Naive thymus-derived CD4-positive, alpha-beta T cell (primary cell): ENCODE measurements around the gene CRYGN. TPM values are rescaled to one million over a fixed set of nuclear protein-coding genes. Genes with fewer than 3 reads are reported as not detected.
A peak's percentile ranks its signal among the peaks of the same experiment; 100 is the strongest.

Experiments
- ATAC-seq: fragments of 150-1000 bp; cut with Tn5 transposase; 2 replicates; pipeline ENCODE4 v1.10.0; 2021; ENCODE audit warnings: mild to moderate bottlenecking, moderate library complexity
- CTCF ChIA-PET: fragments of 350-600 bp; sonication (Branson Sonifier 250); formaldehyde crosslinking; loops from one replicate; lab custom pipeline; 2021; ENCODE audit warnings: antibody characterized with exemption; lab: Charles Lee
- POLR2A ChIA-PET: fragments of 350-600 bp; sonication (Branson Sonifier 250); formaldehyde crosslinking; loops from one replicate; lab custom pipeline; 2021; ENCODE audit warnings: antibody characterized with exemption, inconsistent platforms; lab: Charles Lee
- DNase-seq, 9 donors: peaks; one replicate each; pipeline versions ENCODE4 v3.0.0 to v3.0.0-alpha.2; 2020 to 2022; ENCODE audit warnings: mixed read lengths in 1 of 9
- H3K27ac ChIP-seq: one replicate; pipeline ENCODE4 v1.7.0; 2013; ENCODE audit warnings: mild to moderate bottlenecking, low read depth, low read length, moderate library complexity
- H3K27me3 ChIP-seq, 2 donors: one replicate each; pipeline ENCODE4 v1.7.0; 2013; ENCODE audit warnings: low read length in 2 of 2, mild to moderate bottlenecking in 2 of 2, moderate library complexity in 2 of 2; ENCODE audit not compliant: control insufficient read depth in 2 of 2, insufficient read depth in 2 of 2
- H3K36me3 ChIP-seq, 3 experiments: 1 replicate in 2 of 3; 2 replicates in 1 of 3; pipeline ENCODE4 v1.7.0; 2013; ENCODE audit warnings: low read length in 3 of 3, mild to moderate bottlenecking in 3 of 3, moderate library complexity in 1 of 3; ENCODE audit not compliant: insufficient read depth in 3 of 3, control insufficient read depth in 2 of 3
- H3K4me1 ChIP-seq, 2 donors: one replicate each; pipeline ENCODE4 v1.7.0; 2013; ENCODE audit warnings: low read length in 2 of 2, mild to moderate bottlenecking in 2 of 2, moderate library complexity in 1 of 2; ENCODE audit not compliant: control insufficient read depth in 2 of 2, insufficient read depth in 2 of 2
- H3K4me3 ChIP-seq: 2 replicates; pipeline ENCODE4 v1.7.0; 2013; ENCODE audit warnings: mild to moderate bottlenecking, low read length
- H3K9me3 ChIP-seq, 3 experiments: 1 replicate in 2 of 3; 2 replicates in 1 of 3; pipeline ENCODE4 v1.7.0; 2013; ENCODE audit warnings: low read length in 3 of 3; ENCODE audit not compliant: control insufficient read depth in 2 of 3
- H3K27ac Mint-ChIP-seq, 9 donors: one replicate each; pipeline ENCODE4 v1.8.0; 2020 to 2022; ENCODE audit warnings: mixed read lengths in 9 of 9, mild to moderate bottlenecking in 8 of 9, moderate library complexity in 5 of 9, inconsistent platforms in 2 of 9
- H3K27me3 Mint-ChIP-seq, 5 donors: one replicate each; pipeline ENCODE4 v1.8.0; 2021 to 2022; ENCODE audit warnings: mixed read lengths in 5 of 5, mild to moderate bottlenecking in 1 of 5
- H3K36me3 Mint-ChIP-seq, 5 donors: one replicate each; pipeline ENCODE4 v1.8.0; 2020 to 2022; ENCODE audit warnings: mixed read lengths in 5 of 5, mild to moderate bottlenecking in 3 of 5, inconsistent platforms in 1 of 5
- H3K4me1 Mint-ChIP-seq, 7 donors: one replicate each; pipeline ENCODE4 v1.8.0; 2020 to 2022; ENCODE audit warnings: mixed read lengths in 7 of 7, mild to moderate bottlenecking in 3 of 7, inconsistent platforms in 1 of 7
- H3K4me3 Mint-ChIP-seq, 10 donors: one replicate each; pipeline ENCODE4 v1.8.0; 2020 to 2022; ENCODE audit warnings: mild to moderate bottlenecking in 10 of 10, mixed read lengths in 10 of 10, moderate library complexity in 6 of 10, inconsistent platforms in 2 of 10
- H3K9me3 Mint-ChIP-seq, 11 donors: one replicate each; pipeline ENCODE4 v1.8.0; 2020 to 2022; ENCODE audit warnings: mixed read lengths in 11 of 11, mild to moderate bottlenecking in 4 of 11, inconsistent platforms in 1 of 11, moderate library complexity in 1 of 11
- intact Hi-C, 2 donors: fragments of 100-400 bp; cut with micrococcal nuclease; formaldehyde crosslinking; loops; one replicate each; pipeline ENCODE4 v1.15.1; 2023
- microRNA-seq: library from miRNA; unstranded; fragments of <30 nt; microRNA quantifications from one replicate; pipeline ENCODE4 v1.2.0, GENCODE V29; 2022; ENCODE audit warnings: borderline microRNAs expressed
- polyA plus RNA-seq, 2 donors: library from polyadenylated mRNA; unstranded; fragments of 300-500 nt; fragmentation: Illumina TruSeq; gene quantifications; one replicate each; pipeline ENCODE4 v1.2.3, GENCODE V29; 2021
- total RNA-seq, 6 experiments: library from RNA in 5 of 6; stranded (reverse) in 5 of 6; gene quantifications; 1 replicate in 5 of 6; 2 replicates in 1 of 6; pipeline ENCODE4 v1.2.3 and lab custom pipeline; 2021 to 2026

Gene CRYGN
- total and polyA plus RNA-seq, 7 experiments from 2014 or later = 0.33 to 1.1 (median 0.48) TPM; not detected in 2

GRCh38 chr7:151380199-151381097 is 59.5 kb downstream of the CRYGN start:
- intact Hi-C loops = loop anchor here (2.0 to 5.0 kb wide), 3 partner anchors 50 to 252 kb away; no protein-coding TSS in a partner anchor
- DNase-seq (no peak), ATAC-seq (no peak)
- ChIA-PET CTCF (interaction anchor here (1.0 kb wide), 1 partner anchor 68 kb away, joined by 3 read pairs; no protein-coding TSS in a partner anchor), POLR2A (interaction anchor here (0.9 kb wide), 1 partner anchor 68 kb away, joined by 3 read pairs; no protein-coding TSS in a partner anchor)
- Histone ChIP-seq H3K36me3 (peaks cover 0 to 31% (median 0%) of the 10 kb centered on the region in 3 experiments), H3K4me3 (peak overlapping the region; percentile 63), H3K4me1 (peaks cover 12 to 19% of the 10 kb centered on the region in 2 donors), H3K27me3 (peaks cover 0 to 6% of the 10 kb centered on the region in 2 donors), H3K9me3 (no peaks in the 10 kb centered on the region), H3K27ac (peak overlapping the region; percentile 55)
- peaks cover 0 to 2% (median 0%) of the 10 kb centered on the region in 11 donors for H3K9me3 Mint-ChIP-seq
- peaks cover 0 to 32% (median 5%) of the 10 kb centered on the region in 5 donors for H3K36me3 Mint-ChIP-seq
- peaks cover 4 to 29% (median 6%) of the 10 kb centered on the region in 5 donors for H3K27me3 Mint-ChIP-seq
- peak overlapping the region in 7 of 9 donors; percentile 43 to 90 (median 53) for H3K27ac Mint-ChIP-seq
- H3K4me1 Mint-ChIP-seq = peaks cover 6 to 14% (median 9%) of the 10 kb centered on the region in 7 donors
- H3K4me3 Mint-ChIP-seq = peak overlapping the region; percentile 35 to 90 (median 65)

- POLR2A ChIA-PET = no interaction called here
- Histone ChIP-seq H3K27ac (no peak overlapping the region), H3K4me1 (peaks cover 12 to 19% of the 10 kb centered on the region in 2 donors), H3K27me3 (peaks cover 0 to 6% of the 10 kb centered on the region in 2 donors), H3K9me3 (no peaks in the 10 kb centered on the region), H3K36me3 (peaks cover 0 to 36% (median 0%) of the 10 kb centered on the region in 3 experiments), H3K4me3 (no peak overlapping the region)
- DNase-seq (no peak), ATAC-seq (no peak)
- intact Hi-C loops = loop anchor here (2.0 to 5.0 kb wide), 3 partner anchors 51 to 253 kb away; no protein-coding TSS in a partner anchor
- Mint-ChIP-seq H3K4me1 (peaks cover 6 to 14% (median 9%) of the 10 kb centered on the region in 7 donors), H3K9me3 (peaks cover 0 to 2% (median 0%) of the 10 kb centered on the region in 11 donors), H3K27ac (peak overlapping the region in 7 of 9 donors; percentile 21 to 58 (median 30)), H3K27me3 (peaks cover 2 to 29% (median 5%) of the 10 kb centered on the region in 5 donors), H3K36me3 (peaks cover 0 to 30% (median 5%) of the 10 kb centered on the region in 5 donors), H3K4me3 (peak overlapping the region in 5 of 10 donors; percentile 17 to 90 (median 27))
- CTCF ChIA-PET = no interaction called here
Measured at GRCh38 chr7:151379534-151380198, 60.3 kb downstream of the CRYGN start.

DNA sequence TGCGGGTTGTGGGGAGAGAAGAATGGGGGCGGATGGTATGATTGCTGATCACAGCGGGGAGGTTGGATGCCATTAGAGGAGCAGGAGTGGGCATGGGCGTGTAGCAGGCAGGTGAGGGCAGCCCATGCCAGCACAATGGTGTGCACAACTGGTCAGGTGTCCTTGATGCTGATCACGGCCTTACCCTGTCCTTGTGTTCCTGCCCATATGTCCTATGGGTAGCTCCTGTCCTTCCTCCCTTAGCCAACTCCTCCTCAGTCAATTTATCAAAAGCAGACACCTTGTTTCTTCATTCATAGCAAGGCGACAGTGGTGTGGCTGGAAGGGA is 60.8 kb downstream of the CRYGN start:
- Mint-ChIP-seq H3K27me3 (peaks cover 0 to 26% (median 4%) of the 10 kb centered on the region in 5 donors), H3K9me3 (peaks cover 0 to 2% (median 0%) of the 10 kb centered on the region in 11 donors), H3K36me3 (peaks cover 0 to 27% (median 5%) of the 10 kb centered on the region in 5 donors), H3K4me1 (peaks cover 6 to 14% (median 9%) of the 10 kb centered on the region in 7 donors), H3K27ac (peak overlapping the region in 8 of 9 donors; percentile 21 to 58 (median 36)), H3K4me3 (peak overlapping the region in 2 of 10 donors; percentile 17)
- no peak for ATAC-seq
- intact Hi-C loops = no loop called here
- Histone ChIP-seq H3K27me3 (peaks cover 0 to 6% of the 10 kb centered on the region in 2 donors), H3K36me3 (peaks cover 0 to 41% (median 3%) of the 10 kb centered on the region in 3 experiments), H3K27ac (no peak overlapping the region), H3K4me1 (peaks cover 12 to 19% of the 10 kb centered on the region in 2 donors), H3K9me3 (no peaks in the 10 kb centered on the region), H3K4me3 (no peak overlapping the region)
- no peak for DNase-seq
- CTCF ChIA-PET = no interaction called here
- POLR2A ChIA-PET = no interaction called here

Small RNAs within 50 kb of the gene (microRNA-seq; reads per million reads assigned to microRNA genes)
- gene MIR3907 = not detected

Other genes starting within 250 kb of the CRYGN start
- 1 to 10 TPM; 1.8 to 6.4 (median 1.9) TPM for gene H2BK1, start 229.7 kb downstream of the CRYGN start, total RNA-seq
- not detected for gene H2BK1, start 229.7 kb downstream of the CRYGN start, polyA plus RNA-seq
- gene ABCF2, start 212.9 kb downstream of the CRYGN start, total RNA-seq = 10 to 100 TPM; 17.2 to 37.8 (median 27.7) TPM
- 10 to 100 TPM; 27.1 to 47.5 TPM for gene ABCF2, start 212.9 kb downstream of the CRYGN start, polyA plus RNA-seq
- gene CHPF2, start 207.7 kb downstream of the CRYGN start, total RNA-seq = 10 to 100 TPM; 32.3 to 45.8 (median 42.8) TPM
- 10 to 100 TPM; 17.4 to 27.3 TPM for gene CHPF2, start 207.7 kb downstream of the CRYGN start, polyA plus RNA-seq
- 10 to 100 TPM in 2 of 5 experiments, 1 to 10 TPM in 3; 3.8 to 45.5 (median 5.1) TPM for gene SMARCD3, start 191.4 kb downstream of the CRYGN start, total RNA-seq
- 1 to 10 TPM; 4.0 to 8.9 TPM for gene SMARCD3, start 191.4 kb downstream of the CRYGN start, polyA plus RNA-seq
- gene NUB1, start 98.3 kb downstream of the CRYGN start, total RNA-seq = 100 to 1,000 TPM in 2 of 5 experiments, 10 to 100 TPM in 3; 75.1 to 116 (median 82.0) TPM
- 10 to 100 TPM; 58.1 to 68.6 TPM for gene NUB1, start 98.3 kb downstream of the CRYGN start, polyA plus RNA-seq
- gene WDR86, start 30.1 kb downstream of the CRYGN start, total RNA-seq = 1 to 10 TPM in 2 of 5 experiments, not detected in 3; 1.6 to 9.7 TPM
- gene WDR86, start 30.1 kb downstream of the CRYGN start, polyA plus RNA-seq = 1 to 10 TPM in 1 of 2 donors, under 1 TPM in 1; 0.24 to 3.1 TPM
- gene RHEB, start 79.8 kb upstream of the CRYGN start, total RNA-seq = 10 to 100 TPM; 31.2 to 62.6 (median 40.2) TPM
- gene RHEB, start 79.8 kb upstream of the CRYGN start, polyA plus RNA-seq = 10 to 100 TPM; 57.8 to 59.0 TPM